T-cell (primary cell): ENCODE measurements around the gene ANAPC2. TPM values are rescaled to one million over a fixed set of nuclear protein-coding genes. Genes with fewer than 3 reads are reported as not detected.
A peak's percentile ranks its signal among the peaks of the same experiment; 100 is the strongest.

Source experiments
- ATAC-seq, 4 experiments: fragments of 200-7000 bp in 3 of 4; fragments of 150-1000 bp in 1 of 4; cut with Tn5 transposase; replicated peaks in 1 of 4; 1 replicate in 3 of 4; 2 replicates in 1 of 4; pipeline ENCODE4 v1.10.0; 2021; ENCODE audit warnings: moderate library complexity in 3 of 4, mild to moderate bottlenecking in 2 of 4, moderate number of reproducible peaks in 1 of 4
- CTCF ChIA-PET, 2 donors: fragments of 300-600 bp; sonication (Branson Sonifier 250); formaldehyde crosslinking; loops; one replicate each; lab custom pipeline; 2022; ENCODE audit warnings: antibody characterized with exemption in 2 of 2; lab: Charles Lee
- POLR2A ChIA-PET, 2 donors: fragments of 300-600 bp; sonication (Branson Sonifier 250); formaldehyde crosslinking; loops; one replicate each; lab custom pipeline; 2022; ENCODE audit warnings: antibody characterized with exemption in 2 of 2; lab: Charles Lee
- DNase-seq, 35 experiments: peaks; one replicate each; pipeline versions ENCODE4 v3.0.0 to v3.0.0-alpha.2; 2013 to 2023
- H3K27ac ChIP-seq: one replicate; pipeline ENCODE4 v1.5.1; 2013; ENCODE audit warnings: low read length
- H3K27me3 ChIP-seq, 2 experiments: replicated peaks in 1 of 2; 1 replicate in 1 of 2; 2 replicates in 1 of 2; pipeline versions ENCODE4 v1.6.1 to v1.7.0; 2013; ENCODE audit warnings: low read length in 1 of 2, mixed read lengths in 1 of 2; ENCODE audit not compliant: control insufficient read depth in 2 of 2, insufficient read depth in 2 of 2; ENCODE audit errors: extremely low read depth in 1 of 2
- H3K36me3 ChIP-seq, 2 donors: 1 replicate in 1 of 2; 2 replicates in 1 of 2; pipeline versions ENCODE4 v1.6.1 to v1.7.0; 2013; ENCODE audit warnings: low read length in 1 of 2; ENCODE audit not compliant: control insufficient read depth in 2 of 2, insufficient read depth in 1 of 2; ENCODE audit errors: extremely low read depth in 1 of 2
- H3K4me1 ChIP-seq, 2 experiments: 1 replicate in 1 of 2; 2 replicates in 1 of 2; pipeline versions ENCODE4 v1.6.1 to v1.7.0; 2013; ENCODE audit warnings: low read length in 2 of 2, mixed read lengths in 1 of 2; ENCODE audit not compliant: insufficient read depth in 2 of 2, control insufficient read depth in 1 of 2; ENCODE audit errors: extremely low read depth in 1 of 2
- H3K4me3 ChIP-seq, 2 donors: 1 replicate in 1 of 2; 2 replicates in 1 of 2; pipeline versions ENCODE4 v1.5.1 to v1.7.0; 2013; ENCODE audit warnings: mild to moderate bottlenecking in 2 of 2, low read length in 1 of 2, moderate library complexity in 1 of 2; ENCODE audit not compliant: control insufficient read depth in 1 of 2; ENCODE audit errors: extremely low read depth in 1 of 2
- H3K9me3 ChIP-seq: 2 replicates; pipeline ENCODE4 v1.7.0; 2013
- H3K27ac Mint-ChIP-seq, 2 donors: one replicate each; pipeline ENCODE4 v1.8.0; 2020 to 2021; ENCODE audit warnings: mild to moderate bottlenecking in 2 of 2, mixed read lengths in 2 of 2
- H3K27me3 Mint-ChIP-seq, 2 donors: one replicate each; pipeline ENCODE4 v1.8.0; 2021 to 2022; ENCODE audit warnings: mixed read lengths in 2 of 2
- H3K36me3 Mint-ChIP-seq: one replicate; pipeline ENCODE4 v1.8.0; 2021; ENCODE audit warnings: mixed read lengths
- H3K4me1 Mint-ChIP-seq, 3 donors: one replicate each; pipeline ENCODE4 v1.8.0; 2020 to 2022; ENCODE audit warnings: mixed read lengths in 3 of 3, mild to moderate bottlenecking in 1 of 3
- H3K4me3 Mint-ChIP-seq, 3 donors: one replicate each; pipeline ENCODE4 v1.8.0; 2020 to 2022; ENCODE audit warnings: mild to moderate bottlenecking in 3 of 3, mixed read lengths in 3 of 3, moderate library complexity in 3 of 3
- H3K9me3 Mint-ChIP-seq, 3 donors: one replicate each; pipeline ENCODE4 v1.8.0; 2020 to 2022; ENCODE audit warnings: mixed read lengths in 3 of 3
- WGBS: methylation state at CpG from one replicate; pipeline ENCODE4 v1.1.5; 2013; ENCODE audit warnings: missing lambda C conversion rate; ENCODE audit not compliant: insufficient coverage; 5-methylcytosine and 5-hydroxymethylcytosine counted together
- total RNA-seq, 35 experiments: library from RNA in 6 of 35; stranded (reverse) in 6 of 35; fragments of 120-200 nt in 1 of 35; gene quantifications; one replicate each; pipeline versions ENCODE4 v1.2.1 to v1.2.4 and lab custom pipeline; 2013 to 2026

The ANAPC2 gene
- total RNA-seq, 5 donors from 2014 or later (not counting 1 experiment from before 2014, with no cell fraction given), result 133 to 142 (median 141) TPM

GRCh38 chr9:137193771-137194170 lies 5.4 kb upstream of the ANAPC2 start:
- 91% methylated on average over 12 of the region's 14 CpGs for WGBS
- H3K27ac Mint-ChIP-seq, result no peak overlapping the region
- Histone ChIP-seq H3K27ac (no peak overlapping the region), H3K36me3 (peaks cover 5 to 13% of the 10 kb centered on the region in 2 donors), H3K27me3 (peaks cover 0 to 4% of the 10 kb centered on the region in 2 experiments), H3K9me3 (no peaks in the 10 kb centered on the region), H3K4me1 (peaks cover 0 to 25% of the 10 kb centered on the region in 2 experiments), H3K4me3 (no peak overlapping the region)
- no peak for ATAC-seq
- H3K9me3 Mint-ChIP-seq, result no peaks in the 10 kb centered on the region
- peaks cover 6 to 25% (median 14%) of the 10 kb centered on the region in 3 donors for H3K4me1 Mint-ChIP-seq
- ChIA-PET POLR2A (no interaction called here), CTCF (interaction anchor here in 1 of 2 donors (0.6 kb wide), 1 partner anchor 63 kb away, joined by 7 read pairs; no protein-coding TSS in a partner anchor)
- H3K27me3 Mint-ChIP-seq, result no peaks in the 10 kb centered on the region
- DNase-seq, result no peak
- peaks cover 2% of the 10 kb centered on the region for H3K36me3 Mint-ChIP-seq
- H3K4me3 Mint-ChIP-seq, result no peak overlapping the region

GRCh38 chr9:137192859-137193258 lies 4.5 kb upstream of the ANAPC2 start:
- ATAC-seq (no peak), DNase-seq (no peak)
- Histone ChIP-seq H3K27ac (no peak overlapping the region), H3K27me3 (no peaks in the 10 kb centered on the region), H3K9me3 (no peaks in the 10 kb centered on the region), H3K4me1 (peaks cover 0 to 25% of the 10 kb centered on the region in 2 experiments), H3K4me3 (no peak overlapping the region), H3K36me3 (peaks cover 5 to 13% of the 10 kb centered on the region in 2 donors)
- Mint-ChIP-seq H3K4me1 (peaks cover 6 to 22% (median 14%) of the 10 kb centered on the region in 3 donors), H3K27me3 (no peaks in the 10 kb centered on the region), H3K36me3 (peaks cover 2% of the 10 kb centered on the region), H3K9me3 (no peaks in the 10 kb centered on the region), H3K27ac (no peak overlapping the region), H3K4me3 (no peak overlapping the region)
- ChIA-PET CTCF (no interaction called here), POLR2A (no interaction called here)
- WGBS, result 80% methylated on average over 1 of the region's 2 CpGs

- Histone ChIP-seq H3K9me3 (no peaks in the 10 kb centered on the region), H3K27me3 (no peaks in the 10 kb centered on the region), H3K4me1 (peaks cover 4 to 27% of the 10 kb centered on the region in 2 experiments), H3K4me3 (no peak overlapping the region), H3K36me3 (peaks cover 5 to 13% of the 10 kb centered on the region in 2 donors), H3K27ac (no peak overlapping the region)
- ATAC-seq, result no peak
- Mint-ChIP-seq H3K4me3 (no peak overlapping the region), H3K9me3 (no peaks in the 10 kb centered on the region), H3K36me3 (peaks cover 5% of the 10 kb centered on the region), H3K27me3 (no peaks in the 10 kb centered on the region), H3K4me1 (peaks cover 10 to 26% (median 18%) of the 10 kb centered on the region in 3 donors), H3K27ac (no peak overlapping the region)
- ChIA-PET POLR2A (no interaction called here), CTCF (no interaction called here)
- 90% methylated on average over 8 of the region's 10 CpGs for WGBS
- DNase-seq, result no peak
These were observed 4.1 kb upstream of the ANAPC2 start for GRCh38 chr9:137192448-137192780.

GRCh38 chr9:137191691-137192447 lies 3.5 kb upstream of the ANAPC2 start:
- peaks cover 16 to 30% (median 23%) of the 10 kb centered on the region in 3 donors for H3K4me1 Mint-ChIP-seq
- Histone ChIP-seq H3K4me3 (no peak overlapping the region), H3K27me3 (no peaks in the 10 kb centered on the region), H3K4me1 (peaks cover 10 to 33% of the 10 kb centered on the region in 2 experiments), H3K27ac (no peak overlapping the region), H3K9me3 (no peaks in the 10 kb centered on the region), H3K36me3 (peaks cover 5 to 13% of the 10 kb centered on the region in 2 donors)
- 93% methylated on average over 18 of the region's 22 CpGs for WGBS
- DNase-seq (no peak), ATAC-seq (no peak)
- H3K27me3 Mint-ChIP-seq, result no peaks in the 10 kb centered on the region
- CTCF ChIA-PET, result interaction anchor here (0.6 kb wide), 2 partner anchors 41 to 44 kb away, joined by 3 to 6 read pairs; no protein-coding TSS in a partner anchor
- H3K4me3 Mint-ChIP-seq, result no peak overlapping the region
- H3K9me3 Mint-ChIP-seq, result no peaks in the 10 kb centered on the region
- peaks cover 5% of the 10 kb centered on the region for H3K36me3 Mint-ChIP-seq
- POLR2A ChIA-PET, result interaction anchor here in 1 of 2 donors (0.7 kb wide), 1 partner anchor 554 kb away, joined by 6 read pairs; no protein-coding TSS in a partner anchor
- no peak overlapping the region for H3K27ac Mint-ChIP-seq

- H3K4me3 ChIP-seq, result no peak overlapping the region
- peaks cover 5% of the 10 kb centered on the region for H3K36me3 Mint-ChIP-seq
- ChIA-PET CTCF (interaction anchor here (0.6 kb wide), 2 partner anchors 41 to 45 kb away, joined by 3 to 6 read pairs; no protein-coding TSS in a partner anchor), POLR2A (interaction anchor here in 1 of 2 donors (0.7 kb wide), 1 partner anchor 553 kb away, joined by 6 read pairs; no protein-coding TSS in a partner anchor)
- H3K4me3 Mint-ChIP-seq, result peak overlapping the region in 1 of 3 donors; percentile 59
- no peak for ATAC-seq
- H3K36me3 ChIP-seq, result peaks cover 5 to 18% of the 10 kb centered on the region in 2 donors
- peaks cover 17 to 35% (median 30%) of the 10 kb centered on the region in 3 donors for H3K4me1 Mint-ChIP-seq
- H3K9me3 Mint-ChIP-seq, result no peaks in the 10 kb centered on the region
- H3K27me3 ChIP-seq, result no peaks in the 10 kb centered on the region
- no peak for DNase-seq
- H3K9me3 ChIP-seq, result no peaks in the 10 kb centered on the region
- 80% methylated on average over 3 of the region's 3 CpGs for WGBS
- no peaks in the 10 kb centered on the region for H3K27me3 Mint-ChIP-seq
- H3K4me1 ChIP-seq, result peaks cover 13 to 39% of the 10 kb centered on the region in 2 experiments
- H3K27ac Mint-ChIP-seq, result no peak overlapping the region
- H3K27ac ChIP-seq, result no peak overlapping the region
These were observed 2.9 kb upstream of the ANAPC2 start for GRCh38 chr9:137191245-137191644.

GRCh38 chr9:137190315-137190856 lies 2.0 kb upstream of the ANAPC2 start:
- Mint-ChIP-seq H3K4me3 (peak overlapping the region; percentile 59 to 88 (median 86)), H3K4me1 (peaks cover 17 to 38% (median 35%) of the 10 kb centered on the region in 3 donors), H3K36me3 (peaks cover 5% of the 10 kb centered on the region), H3K27ac (peak overlapping the region; percentile 52 to 58), H3K27me3 (no peaks in the 10 kb centered on the region), H3K9me3 (no peaks in the 10 kb centered on the region)
- no peaks in the 10 kb centered on the region for H3K9me3 ChIP-seq
- no peak for ATAC-seq
- H3K36me3 ChIP-seq, result peaks cover 5 to 26% of the 10 kb centered on the region in 2 donors
- H3K4me1 ChIP-seq, result peaks cover 13 to 48% of the 10 kb centered on the region in 2 experiments
- DNase-seq, result no peak
- no peak overlapping the region for H3K4me3 ChIP-seq
- H3K27me3 ChIP-seq, result no peaks in the 10 kb centered on the region
- ChIA-PET CTCF (no interaction called here), POLR2A (interaction anchor here in 1 of 2 donors (0.9 kb wide), 1 partner anchor 10 kb away, joined by 3 read pairs; the partner anchor contains the start of gene TPRN)
- peak overlapping the region; percentile 77 for H3K27ac ChIP-seq
- 98% methylated on average over 8 of the region's 9 CpGs for WGBS
